Fibroblast of the conjunctiva (primary cell): ENCODE results near the gene CNIH4.
A peak's percentile ranks its signal among the peaks of the same experiment; 100 is the strongest.
"Not testable (repeated sequence)": the region's sequence is repeated elsewhere in the genome, so short reads cannot be mapped to it uniquely, and the experiment has no call there.

Experiments
- DNase-seq: peaks from one replicate; pipeline ENCODE4 v3.0.0-alpha.2; 2010; ENCODE audit warnings: low read depth

CNIH4 gene

DNA sequence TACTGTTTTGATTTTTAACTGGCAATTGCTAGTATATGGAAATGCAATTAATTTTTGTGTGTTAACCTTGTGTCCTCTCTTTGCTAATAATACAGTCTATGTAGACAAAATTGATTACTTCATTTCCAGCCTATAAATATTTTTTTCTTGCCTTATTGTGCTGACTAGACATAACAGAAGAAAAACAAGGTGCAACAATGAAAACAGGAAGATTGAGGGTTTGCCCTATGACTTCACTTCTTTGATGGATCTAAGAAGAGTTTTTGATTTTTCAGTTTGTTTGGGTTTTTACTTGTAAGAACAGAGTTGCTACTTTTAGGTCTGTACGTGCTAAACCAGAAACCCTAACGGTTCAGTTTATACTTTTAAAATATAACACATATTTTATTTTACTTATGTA, 8.5 kb upstream of the CNIH4 start:
- no peak for DNase-seq

DNA sequence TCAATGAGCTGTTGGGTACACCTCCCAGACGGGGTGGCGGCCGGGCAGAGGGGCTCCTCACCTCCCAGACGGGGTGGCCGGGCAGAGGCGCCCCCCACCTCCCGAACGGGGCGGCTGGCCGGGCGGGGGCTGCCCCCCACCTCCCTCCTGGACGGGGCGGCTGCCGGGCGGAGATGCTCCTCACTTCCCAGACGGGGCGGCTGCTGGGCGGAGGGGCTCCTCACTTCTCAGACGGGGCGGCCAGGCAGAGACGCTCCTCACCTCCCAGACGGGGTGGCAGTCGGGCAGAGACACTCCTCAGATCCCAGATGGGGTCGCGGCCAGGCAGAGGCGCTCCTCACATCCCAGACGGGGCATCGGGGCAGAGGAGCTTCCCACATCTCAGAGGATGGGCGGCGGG, 7.0 kb upstream of the CNIH4 start:
- DNase-seq, result not testable (repeated sequence)

DNA sequence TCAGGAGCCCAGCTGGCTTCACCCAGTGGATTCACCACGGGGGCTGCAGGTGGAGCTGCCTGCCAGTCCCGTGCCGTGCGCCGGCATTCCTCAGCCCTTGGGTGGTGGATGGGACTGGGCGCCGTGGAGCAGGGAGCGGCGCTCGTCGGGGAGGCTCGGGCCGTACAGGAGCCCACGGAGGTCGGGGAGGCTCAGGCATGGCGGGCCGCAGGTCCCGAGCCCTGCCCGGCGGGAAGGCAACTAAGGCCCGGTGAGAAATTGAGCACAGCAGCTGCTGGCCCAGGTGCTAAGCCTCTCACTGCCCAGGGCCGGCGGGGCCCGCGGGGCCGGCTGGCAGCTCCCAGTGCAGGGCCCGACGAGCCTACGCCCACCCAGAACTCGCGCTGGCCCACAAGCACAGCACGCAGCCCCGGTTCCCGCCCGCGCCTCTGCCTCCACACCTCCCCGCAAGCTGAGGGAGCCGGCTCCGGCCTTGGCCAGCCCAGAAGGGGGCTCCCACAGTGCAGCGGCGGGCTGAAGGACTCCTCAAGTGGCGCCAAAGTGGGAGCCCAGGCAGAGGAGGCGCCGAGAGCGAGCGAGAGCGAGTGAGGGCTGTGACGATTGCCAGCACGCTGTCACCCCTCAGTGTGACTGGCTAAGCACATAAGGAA, 4.1 kb upstream of the CNIH4 start:
- DNase-seq, result not testable (repeated sequence)

DNA sequence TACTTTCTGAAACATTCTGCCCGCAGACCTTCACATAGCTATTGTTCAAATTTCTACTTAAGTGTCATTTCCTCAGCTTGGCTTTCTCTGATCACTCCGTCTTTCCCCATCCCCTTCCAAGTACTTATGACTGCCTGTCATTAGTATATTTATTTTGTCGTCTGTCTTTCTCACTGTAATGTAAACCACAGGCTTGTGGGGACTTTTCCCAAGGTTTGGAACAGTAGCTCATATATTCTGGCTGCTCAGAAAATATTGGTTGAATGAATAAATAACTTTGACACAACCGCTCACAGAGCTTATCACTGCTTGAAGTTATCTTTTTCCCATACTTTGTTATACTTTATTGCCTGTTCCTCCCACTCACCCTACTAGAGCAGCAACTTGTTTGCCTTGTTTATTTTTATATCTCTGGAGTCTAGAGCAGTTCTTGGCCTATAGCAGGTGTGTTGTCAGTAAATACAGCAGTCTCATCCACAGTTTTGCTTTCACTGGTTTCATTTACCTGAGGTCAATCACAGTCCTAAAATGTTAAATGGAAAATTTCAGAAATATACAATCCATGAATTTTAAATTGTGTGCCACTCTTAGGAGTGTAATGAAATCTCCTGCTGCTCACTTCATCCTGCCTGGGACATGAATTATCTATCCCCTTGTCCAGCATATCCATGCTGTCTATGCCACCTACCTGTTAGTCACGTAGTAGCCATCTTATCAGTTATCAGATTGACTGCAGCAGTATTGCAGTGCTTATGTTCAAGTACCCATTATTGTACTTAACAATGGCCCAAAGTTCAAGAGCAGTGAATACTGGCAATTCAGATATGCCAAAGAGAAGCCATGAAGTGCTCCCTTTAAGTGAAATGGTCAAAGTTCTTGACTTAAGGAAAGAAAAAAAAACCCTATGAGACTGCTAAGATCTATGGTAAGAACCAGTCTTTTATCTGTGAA, 2.4 kb upstream of the CNIH4 start:
- no peak for DNase-seq

DNA sequence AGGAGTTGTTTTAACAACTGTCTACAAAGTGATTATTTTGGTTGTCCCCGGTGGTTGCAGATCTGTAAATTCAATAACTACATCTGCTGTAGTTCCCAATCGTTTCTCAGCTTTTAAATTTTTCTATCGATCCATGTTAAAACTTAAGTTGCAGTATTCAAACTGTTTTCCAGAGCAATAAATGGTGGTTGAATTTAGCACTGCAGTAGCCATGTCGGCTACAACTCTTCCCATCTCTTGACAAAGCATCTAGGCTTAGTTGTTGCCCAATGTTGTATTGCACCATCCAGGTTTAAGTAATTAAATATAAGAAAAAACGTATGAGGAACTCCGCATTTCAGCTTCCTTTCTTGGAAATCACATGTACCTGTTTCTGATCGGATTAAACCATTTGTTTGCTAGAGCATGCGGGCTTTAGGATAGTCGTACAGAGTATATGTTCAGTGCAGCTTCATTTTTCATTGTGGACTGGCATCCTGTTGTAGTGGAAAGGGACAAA, 996 bp downstream of the CNIH4 start:
- peak; percentile 64 for DNase-seq

DNA sequence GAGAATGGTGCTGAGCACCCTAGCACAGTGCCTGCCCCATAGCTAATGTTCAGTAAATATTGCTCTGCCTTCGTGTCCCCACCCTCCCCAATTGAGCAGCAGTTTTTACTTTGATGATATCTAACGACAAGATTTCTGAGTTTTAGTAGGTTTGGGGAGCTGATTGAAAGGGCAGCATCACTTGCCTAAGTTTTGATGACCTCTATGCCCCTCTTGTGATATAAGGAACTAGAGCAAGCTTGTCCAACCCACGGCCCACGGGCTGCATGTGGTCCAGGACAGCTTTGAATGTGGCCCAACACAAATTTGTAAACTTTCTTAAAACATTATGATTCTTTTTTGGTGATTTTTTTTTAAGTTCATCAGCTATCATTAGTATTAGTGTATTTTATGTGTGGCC, 1.6 kb downstream of the CNIH4 start:
- DNase-seq, result no peak

GRCh38 chr1:224359207-224359606, 2.5 kb downstream of the CNIH4 start:
- DNase-seq, result no peak

DNA sequence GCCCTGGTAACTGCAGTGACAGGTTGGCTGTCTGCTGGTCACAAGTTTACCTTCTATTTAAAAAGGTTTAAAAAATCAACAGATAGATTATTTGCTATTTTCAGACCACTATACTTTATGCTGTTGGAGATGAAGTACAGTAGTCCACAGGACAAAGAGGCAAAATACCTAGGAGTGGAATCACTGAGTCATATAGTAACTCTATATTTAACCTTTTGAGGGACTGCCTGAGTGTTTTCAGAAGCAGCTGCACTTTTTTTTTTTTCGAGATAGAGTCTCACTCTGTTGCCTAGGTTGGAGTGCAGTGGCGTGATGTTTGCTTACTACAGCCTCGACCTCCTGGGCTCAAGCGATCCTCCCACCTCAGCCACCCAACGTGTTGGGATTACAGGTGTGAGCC, 11.7 kb downstream of the CNIH4 start:
- no peak for DNase-seq

- DNase-seq, result no peak
Observed at GRCh38 chr1:224373008-224373590, 16.4 kb downstream of the CNIH4 start.

DNA sequence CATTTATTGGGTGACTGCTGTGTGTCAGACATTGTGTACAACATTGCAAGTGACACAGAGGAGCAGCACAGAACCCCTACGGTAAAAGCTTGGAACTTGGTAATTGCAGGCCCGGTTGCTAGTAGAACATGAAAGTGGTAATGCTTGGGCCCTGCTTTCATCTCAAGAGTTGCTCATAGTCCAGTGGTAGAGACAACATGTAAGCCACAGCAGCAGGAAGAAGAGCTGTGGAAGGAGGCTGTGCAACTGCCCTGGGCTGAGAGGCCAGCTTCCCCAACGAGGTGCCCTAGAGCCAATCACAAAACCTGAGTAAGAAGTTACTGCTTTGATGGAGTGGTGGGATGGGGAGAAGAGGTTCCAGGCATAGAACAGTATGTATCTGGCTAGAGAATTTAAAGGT, 18.4 kb downstream of the CNIH4 start:
- no peak for DNase-seq

DNA sequence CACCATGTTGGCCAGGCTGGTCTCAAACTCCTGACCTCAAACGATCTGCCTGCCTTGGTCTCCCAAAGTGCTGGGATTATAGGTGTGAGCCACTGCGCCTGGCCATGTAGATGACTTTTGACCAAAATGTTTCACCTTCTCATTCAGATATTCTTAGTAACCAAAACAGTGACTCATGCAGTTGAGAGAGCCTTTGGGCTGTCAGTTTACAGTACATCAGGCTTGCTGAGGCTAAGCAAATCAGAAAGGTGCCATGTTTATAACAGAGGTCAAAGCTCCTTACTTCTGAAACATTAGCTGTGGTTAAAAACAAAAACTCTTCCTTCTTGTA, 21.0 kb downstream of the CNIH4 start:
- no peak for DNase-seq

- DNase-seq, result no peak
Observed at GRCh38 chr1:224378855-224379631, 22.4 kb downstream of the CNIH4 start.

GRCh38 chr1:224380003-224380402, 23.3 kb downstream of the CNIH4 start:
- no peak for DNase-seq

- no peak for DNase-seq
Observed at GRCh38 chr1:224381880-224382548, 25.3 kb downstream of the CNIH4 start.

DNA sequence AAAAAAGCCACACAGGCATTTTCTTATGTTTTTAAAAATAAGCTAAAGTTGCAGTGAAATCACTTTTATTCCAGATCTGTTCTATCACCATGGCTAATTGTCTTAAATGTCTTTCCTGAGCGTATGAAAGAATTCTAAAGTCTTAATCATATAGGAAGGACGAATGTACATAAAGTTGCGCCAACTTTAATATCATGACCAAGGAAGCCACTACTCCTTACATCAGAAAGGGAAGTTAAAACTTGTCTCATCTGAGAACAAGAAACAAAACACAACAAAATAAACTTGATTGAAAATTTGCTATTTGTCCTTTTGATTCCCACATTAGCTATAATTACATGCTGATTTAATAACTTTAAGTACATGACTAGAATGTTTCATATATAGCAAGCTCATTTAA, 26.5 kb downstream of the CNIH4 start:
- no peak for DNase-seq

- no peak for DNase-seq
Observed at GRCh38 chr1:224387302-224387912, 30.7 kb downstream of the CNIH4 start.

GRCh38 chr1:224387943-224388342, 31.3 kb downstream of the CNIH4 start:
- DNase-seq, result no peak

DNA sequence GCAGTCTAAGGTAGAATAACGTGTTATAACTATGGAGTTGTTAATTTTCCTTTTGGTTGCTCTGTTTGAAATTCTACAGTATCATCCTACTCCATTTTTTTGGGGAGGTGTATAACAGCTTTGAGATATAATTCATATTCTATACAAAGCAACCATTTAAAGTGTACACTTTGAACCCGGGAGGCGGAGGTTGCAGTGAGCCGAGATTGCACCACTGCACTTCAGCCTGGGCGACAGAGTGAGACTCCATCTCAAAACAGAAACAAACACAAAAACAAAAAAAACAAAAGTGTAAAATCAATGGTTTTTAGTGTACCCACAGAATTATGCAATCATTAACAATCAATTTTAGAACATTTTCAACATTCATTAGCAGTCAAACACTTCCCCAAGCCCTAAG, 33.8 kb downstream of the CNIH4 start:
- no peak for DNase-seq

GRCh38 chr1:224392411-224393249, 36.0 kb downstream of the CNIH4 start:
- no peak for DNase-seq

GRCh38 chr1:224393294-224393693, 36.6 kb downstream of the CNIH4 start:
- no peak for DNase-seq
